Measurements from ENCODE around the gene SAP30BP. TPM values are rescaled to one million over a fixed set of nuclear protein-coding genes. Genes with fewer than 3 reads are reported as not detected.
"Not testable (repeated sequence)": the region's sequence is repeated elsewhere in the genome, so short reads cannot be mapped to it uniquely, and the experiment has no call there.

Gene SAP30BP
- total RNA-seq, 2 experiments from 2014 or later, result 112 to 113 TPM

DNA sequence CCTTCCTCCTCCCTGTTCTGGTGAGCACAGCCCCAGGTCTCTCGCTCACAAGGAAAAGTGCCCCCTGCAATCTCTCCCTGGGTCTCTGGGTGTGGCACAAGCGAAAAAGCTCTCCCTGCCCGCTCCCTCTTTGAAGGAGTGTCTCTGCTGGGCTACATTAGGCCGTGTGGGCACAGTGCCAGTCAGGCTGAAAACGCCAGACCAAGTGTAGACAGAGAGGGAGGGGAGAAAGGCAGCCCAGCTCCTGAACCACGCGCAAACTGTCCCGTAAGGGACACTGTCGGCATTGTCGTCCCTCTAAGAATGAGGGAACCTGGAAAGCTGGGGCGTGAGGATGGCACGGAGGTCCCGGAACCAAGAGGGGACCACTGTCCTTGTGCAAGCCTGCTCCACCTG, 30.0 kb upstream of the SAP30BP start:
- Mint-ChIP-seq H3K4me3 (no peak overlapping the region), H3K27me3 (no peaks in the 10 kb centered on the region), H3K27ac (no peak overlapping the region), H3K36me3 (no peaks in the 10 kb centered on the region), H3K4me1 (peaks cover 2% of the 10 kb centered on the region), H3K9me3 (no peaks in the 10 kb centered on the region)
- DNase-seq, result no peak
- POLR2A ChIA-PET, result interaction anchor here (0.9 kb wide), 1 partner anchor 116 kb away, joined by 3 read pairs; no protein-coding TSS in a partner anchor
- no peak for ATAC-seq (ENCODE audit: low read depth)

- no peak for ATAC-seq (ENCODE audit: low read depth)
- Mint-ChIP-seq H3K4me1 (peaks cover 2% of the 10 kb centered on the region), H3K4me3 (no peak overlapping the region), H3K36me3 (no peaks in the 10 kb centered on the region), H3K9me3 (no peaks in the 10 kb centered on the region), H3K27ac (no peak overlapping the region), H3K27me3 (no peaks in the 10 kb centered on the region)
- POLR2A ChIA-PET, result interaction anchor here (0.9 kb wide), 1 partner anchor 116 kb away, joined by 3 read pairs; no protein-coding TSS in a partner anchor
- DNase-seq, result no peak
Observed at GRCh38 chr17:75637551-75637950, 29.6 kb upstream of the SAP30BP start.

- H3K9me3 Mint-ChIP-seq; H3K4me3 Mint-ChIP-seq; H3K27me3 Mint-ChIP-seq; H3K4me1 Mint-ChIP-seq; H3K27ac Mint-ChIP-seq; H3K36me3 Mint-ChIP-seq; DNase-seq; ATAC-seq (ENCODE audit: low read depth): not testable (repeated sequence)
- POLR2A ChIA-PET, result interaction anchor here (0.9 kb wide), 1 partner anchor 116 kb away, joined by 3 read pairs; no protein-coding TSS in a partner anchor
Observed at GRCh38 chr17:75638039-75638438, 29.1 kb upstream of the SAP30BP start.

DNA sequence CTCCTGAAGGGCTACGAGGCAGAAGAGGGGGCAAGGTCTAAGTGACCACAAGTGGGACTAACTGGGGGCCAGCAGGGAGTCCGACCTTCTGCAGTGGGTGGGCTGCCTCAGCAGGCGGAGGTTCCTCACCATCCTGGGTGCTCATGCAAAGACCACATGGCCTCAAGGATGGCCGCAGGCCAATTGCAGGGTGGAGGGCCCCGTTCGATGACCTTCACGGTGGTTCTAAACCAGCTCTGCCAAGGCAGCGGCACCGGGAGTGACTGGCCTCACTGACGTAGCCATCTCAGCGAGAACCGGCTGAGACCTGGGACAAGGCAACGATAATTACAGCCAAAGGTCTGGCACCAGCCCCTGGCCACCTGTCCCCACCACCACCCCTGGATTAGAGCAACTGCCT, 28.2 kb upstream of the SAP30BP start:
- DNase-seq, result no peak

DNA sequence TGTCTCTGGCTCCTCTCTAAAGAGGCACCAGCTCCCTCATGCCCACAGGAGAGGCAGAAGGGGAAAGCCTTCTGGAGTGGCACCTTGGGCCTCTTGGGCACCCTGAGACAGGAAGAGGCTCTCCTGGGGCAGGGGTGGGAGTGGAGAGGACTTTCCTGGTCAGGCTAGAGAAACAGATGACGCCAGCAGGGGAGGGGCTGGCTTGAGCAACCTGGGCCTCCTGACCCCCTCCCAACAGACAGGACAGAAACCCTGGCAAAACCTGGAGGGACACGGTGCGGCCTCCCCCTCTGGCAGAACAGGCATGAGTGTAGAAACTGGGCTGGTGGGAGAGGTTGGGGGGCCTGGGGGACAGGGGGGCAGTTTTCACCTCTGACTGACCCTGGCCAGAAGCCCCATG, 27.8 kb upstream of the SAP30BP start:
- H3K27me3 Mint-ChIP-seq, result no peaks in the 10 kb centered on the region
- no peaks in the 10 kb centered on the region for H3K4me1 Mint-ChIP-seq
- H3K4me3 Mint-ChIP-seq, result no peak overlapping the region
- POLR2A ChIA-PET, result no interaction called here
- no peak overlapping the region for H3K27ac Mint-ChIP-seq
- DNase-seq, result no peak
- H3K9me3 Mint-ChIP-seq, result no peaks in the 10 kb centered on the region
- ATAC-seq (ENCODE audit: low read depth), result no peak
- no peaks in the 10 kb centered on the region for H3K36me3 Mint-ChIP-seq

More for the DNA sequence above, 28.2 kb upstream of the SAP30BP start:
- Mint-ChIP-seq H3K4me3 (no peak overlapping the region), H3K4me1 (peaks cover 1% of the 10 kb centered on the region), H3K27ac (no peak overlapping the region), H3K27me3 (no peaks in the 10 kb centered on the region), H3K9me3 (no peaks in the 10 kb centered on the region), H3K36me3 (no peaks in the 10 kb centered on the region)
- POLR2A ChIA-PET, result no interaction called here
- no peak for ATAC-seq (ENCODE audit: low read depth)

- POLR2A ChIA-PET, result no interaction called here
- H3K36me3 Mint-ChIP-seq, result no peaks in the 10 kb centered on the region
- H3K9me3 Mint-ChIP-seq, result no peaks in the 10 kb centered on the region
- H3K4me3 Mint-ChIP-seq, result no peak overlapping the region
- DNase-seq, result no peak
- no peak for ATAC-seq (ENCODE audit: low read depth)
- H3K4me1 Mint-ChIP-seq, result no peaks in the 10 kb centered on the region
- no peaks in the 10 kb centered on the region for H3K27me3 Mint-ChIP-seq
- no peak overlapping the region for H3K27ac Mint-ChIP-seq
Observed at GRCh38 chr17:75639771-75640555, 27.2 kb upstream of the SAP30BP start.

GRCh38 chr17:75640556-75641119, 26.5 kb upstream of the SAP30BP start:
- Mint-ChIP-seq H3K9me3 (no peaks in the 10 kb centered on the region), H3K36me3 (no peaks in the 10 kb centered on the region), H3K27me3 (no peaks in the 10 kb centered on the region), H3K27ac (no peak overlapping the region), H3K4me3 (no peak overlapping the region), H3K4me1 (no peaks in the 10 kb centered on the region)
- POLR2A ChIA-PET, result no interaction called here
- ATAC-seq (ENCODE audit: low read depth) (no peak), DNase-seq (no peak)

- POLR2A ChIA-PET, result no interaction called here
- H3K36me3 Mint-ChIP-seq, result no peaks in the 10 kb centered on the region
- H3K27me3 Mint-ChIP-seq, result no peaks in the 10 kb centered on the region
- H3K4me1 Mint-ChIP-seq, result peaks cover 6% of the 10 kb centered on the region
- DNase-seq (no peak), ATAC-seq (ENCODE audit: low read depth) (no peak)
- H3K27ac Mint-ChIP-seq, result no peak overlapping the region
- H3K9me3 Mint-ChIP-seq, result no peaks in the 10 kb centered on the region
- no peak overlapping the region for H3K4me3 Mint-ChIP-seq
Observed at GRCh38 chr17:75641343-75641742, 25.8 kb upstream of the SAP30BP start.

- H3K27me3 Mint-ChIP-seq, result no peaks in the 10 kb centered on the region
- no peaks in the 10 kb centered on the region for H3K36me3 Mint-ChIP-seq
- H3K27ac Mint-ChIP-seq, result no peak overlapping the region
- no peak for DNase-seq
- no peak for ATAC-seq (ENCODE audit: low read depth)
- H3K4me1 Mint-ChIP-seq, result peaks cover 6% of the 10 kb centered on the region
- no peaks in the 10 kb centered on the region for H3K9me3 Mint-ChIP-seq
- POLR2A ChIA-PET, result no interaction called here
- H3K4me3 Mint-ChIP-seq, result no peak overlapping the region
Observed at GRCh38 chr17:75642182-75642783, 24.9 kb upstream of the SAP30BP start.

DNA sequence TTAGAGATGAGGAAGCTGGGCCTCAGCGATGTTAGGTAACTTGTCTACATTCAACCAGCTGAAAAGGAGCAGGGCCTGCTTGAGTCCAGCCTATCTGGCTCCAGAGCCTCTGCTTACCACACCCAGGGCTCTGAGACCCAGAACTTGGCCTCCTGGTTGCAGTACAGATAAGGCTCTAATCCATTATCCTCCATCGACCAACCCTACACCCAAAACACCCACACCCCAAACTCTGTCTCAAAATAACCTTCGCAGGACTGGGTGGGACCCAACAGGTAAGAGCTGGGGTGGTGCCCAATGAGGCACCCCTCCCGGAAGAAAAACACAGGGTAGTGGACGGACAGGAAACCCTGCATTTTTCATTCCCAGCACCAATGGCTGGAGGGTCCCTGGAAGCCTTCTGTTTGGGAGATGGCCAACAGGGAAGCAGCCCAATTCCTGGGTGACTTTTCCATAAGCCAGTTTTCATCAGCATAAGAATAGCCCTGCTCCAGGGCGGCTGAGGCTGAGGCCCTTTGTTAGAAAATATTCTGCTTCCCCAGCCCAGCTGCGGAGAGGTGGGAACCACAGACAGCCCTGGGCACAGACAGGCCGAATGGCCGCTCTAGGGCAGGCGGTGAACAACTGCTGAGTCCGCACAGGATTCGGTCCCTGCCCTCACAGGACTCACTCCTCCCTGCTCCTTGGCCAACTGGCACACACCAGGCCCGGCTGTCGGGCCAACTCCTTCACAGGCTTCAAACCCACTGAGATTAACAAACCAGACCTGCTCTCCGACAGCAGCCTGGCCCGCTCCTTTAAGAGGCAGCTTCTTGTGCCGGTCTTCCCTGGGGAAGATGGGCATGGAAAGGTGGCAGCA, 24.1 kb upstream of the SAP30BP start:
- H3K27ac Mint-ChIP-seq, result no peak overlapping the region
- DNase-seq (no peak), ATAC-seq (ENCODE audit: low read depth) (no peak)
- peaks cover 6% of the 10 kb centered on the region for H3K4me1 Mint-ChIP-seq
- no peaks in the 10 kb centered on the region for H3K9me3 Mint-ChIP-seq
- H3K27me3 Mint-ChIP-seq, result no peaks in the 10 kb centered on the region
- POLR2A ChIA-PET, result no interaction called here
- no peaks in the 10 kb centered on the region for H3K36me3 Mint-ChIP-seq
- no peak overlapping the region for H3K4me3 Mint-ChIP-seq

DNA sequence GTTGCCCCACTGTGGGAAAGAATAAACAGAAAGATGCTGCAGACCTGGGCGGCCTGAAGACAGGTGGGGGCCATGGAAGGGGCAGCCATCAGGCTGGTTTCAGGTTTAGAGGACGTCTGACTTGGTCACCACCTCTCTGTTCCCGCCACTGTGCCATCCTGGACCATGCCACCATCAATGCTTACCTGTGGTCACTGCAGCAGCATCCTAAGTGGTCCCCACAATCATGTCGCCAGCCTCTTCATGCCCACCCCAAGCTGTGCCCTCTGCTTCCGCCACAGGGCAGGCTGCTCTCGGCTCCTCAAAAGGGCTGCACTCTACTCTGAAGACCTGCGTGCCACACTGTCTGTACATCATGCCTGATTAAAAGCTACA, 23.5 kb upstream of the SAP30BP start:
- ATAC-seq (ENCODE audit: low read depth) (no peak), DNase-seq (no peak)
- POLR2A ChIA-PET, result no interaction called here
- Mint-ChIP-seq H3K4me3 (no peak overlapping the region), H3K36me3 (no peaks in the 10 kb centered on the region), H3K27me3 (no peaks in the 10 kb centered on the region), H3K4me1 (peaks cover 6% of the 10 kb centered on the region), H3K27ac (no peak overlapping the region), H3K9me3 (no peaks in the 10 kb centered on the region)

GRCh38 chr17:75645501-75645888, 21.6 kb upstream of the SAP30BP start:
- DNase-seq, result no peak
- POLR2A ChIA-PET, result interaction anchor here (1.1 to 1.3 kb wide), 2 partner anchors 105 to 131 kb away, joined by 3 to 4 read pairs; no protein-coding TSS in a partner anchor
- H3K4me1 Mint-ChIP-seq, result peaks cover 6% of the 10 kb centered on the region
- ATAC-seq (ENCODE audit: low read depth), result no peak
- no peak overlapping the region for H3K4me3 Mint-ChIP-seq
- H3K36me3 Mint-ChIP-seq, result no peaks in the 10 kb centered on the region
- peak overlapping the region; percentile 92 for H3K27ac Mint-ChIP-seq
- no peaks in the 10 kb centered on the region for H3K9me3 Mint-ChIP-seq
- H3K27me3 Mint-ChIP-seq, result no peaks in the 10 kb centered on the region

All from activated naive CD8-positive, alpha-beta T cell treated with anti-CD3 and anti-CD28 coated beads, Interleukin-2, amount 10 ng/mL, durations not matched to agents 7 days and 5 days (primary cell).